ENCODE measurements around the gene IGFBP7. TPM values are rescaled to one million over a fixed set of nuclear protein-coding genes. Genes with fewer than 3 reads are reported as not detected.

Gene IGFBP7
- total RNA-seq, 1 experiment from 2014 or later = not detected

- no peak for TF ChIP-seq EZH2 (IDR thresholded peaks at IDR 0.05; ENCODE audit: borderline replicate concordance, low read depth, low read length, poor library complexity, severe bottlenecking)
- TF ChIP-seq, protein P1, sequence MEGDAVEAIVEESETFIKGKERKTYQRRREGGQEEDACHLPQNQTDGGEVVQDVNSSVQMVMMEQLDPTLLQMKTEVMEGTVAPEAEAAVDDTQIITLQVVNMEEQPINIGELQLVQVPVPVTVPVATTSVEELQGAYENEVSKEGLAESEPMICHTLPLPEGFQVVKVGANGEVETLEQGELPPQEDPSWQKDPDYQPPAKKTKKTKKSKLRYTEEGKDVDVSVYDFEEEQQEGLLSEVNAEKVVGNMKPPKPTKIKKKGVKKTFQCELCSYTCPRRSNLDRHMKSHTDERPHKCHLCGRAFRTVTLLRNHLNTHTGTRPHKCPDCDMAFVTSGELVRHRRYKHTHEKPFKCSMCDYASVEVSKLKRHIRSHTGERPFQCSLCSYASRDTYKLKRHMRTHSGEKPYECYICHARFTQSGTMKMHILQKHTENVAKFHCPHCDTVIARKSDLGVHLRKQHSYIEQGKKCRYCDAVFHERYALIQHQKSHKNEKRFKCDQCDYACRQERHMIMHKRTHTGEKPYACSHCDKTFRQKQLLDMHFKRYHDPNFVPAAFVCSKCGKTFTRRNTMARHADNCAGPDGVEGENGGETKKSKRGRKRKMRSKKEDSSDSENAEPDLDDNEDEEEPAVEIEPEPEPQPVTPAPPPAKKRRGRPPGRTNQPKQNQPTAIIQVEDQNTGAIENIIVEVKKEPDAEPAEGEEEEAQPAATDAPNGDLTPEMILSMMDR (conservative IDR thresholded peaks at IDR 0.05; ENCODE audit: low read depth, low read length) = no peak
- Histone ChIP-seq H3K9me3 (ENCODE audit: low read depth, low read length, poor library complexity, severe bottlenecking) (no peaks in the 10 kb centered on the region), H3K4me3 (ENCODE audit: low read depth, low read length, poor library complexity, severe bottlenecking) (no peak overlapping the region), H3K27me3 (replicated peaks; ENCODE audit: insufficient read depth, low read depth, low read length, poor library complexity) (no peaks in the 10 kb centered on the region), H3K36me3 (ENCODE audit: insufficient read depth, low read length, poor library complexity, severe bottlenecking) (no peaks in the 10 kb centered on the region), H3K27ac (ENCODE audit: low read depth, low read length, poor library complexity, severe bottlenecking) (no peak overlapping the region), H3K4me1 (ENCODE audit: insufficient read depth, low read length, poor library complexity, severe bottlenecking) (no peaks in the 10 kb centered on the region)
- no TSS peak for BruUV-seq (replicated peaks)
- ChIA-PET POLR2A (ENCODE audit: low non-redundant PET) (no interaction called here), CTCF (no interaction called here)
- DNase-seq (ENCODE audit: low spot score) = no peak
- intact Hi-C loops (cut with micrococcal nuclease; ENCODE audit: unreplicated experiment) = no loop called here
Measured at GRCh38 chr4:57151481-57151880, 41.3 kb upstream of the IGFBP7 start.

GRCh38 chr4:57149833-57150232, 39.6 kb upstream of the IGFBP7 start:
- no TSS peak for BruUV-seq (replicated peaks)
- Histone ChIP-seq H3K4me3 (ENCODE audit: low read depth, low read length, poor library complexity, severe bottlenecking) (no peak overlapping the region), H3K4me1 (ENCODE audit: insufficient read depth, low read length, poor library complexity, severe bottlenecking) (no peaks in the 10 kb centered on the region), H3K36me3 (ENCODE audit: insufficient read depth, low read length, poor library complexity, severe bottlenecking) (no peaks in the 10 kb centered on the region), H3K9me3 (ENCODE audit: low read depth, low read length, poor library complexity, severe bottlenecking) (no peaks in the 10 kb centered on the region), H3K27me3 (replicated peaks; ENCODE audit: insufficient read depth, low read depth, low read length, poor library complexity) (no peaks in the 10 kb centered on the region), H3K27ac (ENCODE audit: low read depth, low read length, poor library complexity, severe bottlenecking) (no peak overlapping the region)
- no peak for TF ChIP-seq EZH2 (IDR thresholded peaks at IDR 0.05; ENCODE audit: borderline replicate concordance, low read depth, low read length, poor library complexity, severe bottlenecking)
- TF ChIP-seq, protein P1 (conservative IDR thresholded peaks at IDR 0.05; ENCODE audit: low read depth, low read length) = no peak
- DNase-seq (ENCODE audit: low spot score) = no peak
- ChIA-PET CTCF (no interaction called here), POLR2A (ENCODE audit: low non-redundant PET) (no interaction called here)
- intact Hi-C loops (cut with micrococcal nuclease; ENCODE audit: unreplicated experiment) = no loop called here

DNA sequence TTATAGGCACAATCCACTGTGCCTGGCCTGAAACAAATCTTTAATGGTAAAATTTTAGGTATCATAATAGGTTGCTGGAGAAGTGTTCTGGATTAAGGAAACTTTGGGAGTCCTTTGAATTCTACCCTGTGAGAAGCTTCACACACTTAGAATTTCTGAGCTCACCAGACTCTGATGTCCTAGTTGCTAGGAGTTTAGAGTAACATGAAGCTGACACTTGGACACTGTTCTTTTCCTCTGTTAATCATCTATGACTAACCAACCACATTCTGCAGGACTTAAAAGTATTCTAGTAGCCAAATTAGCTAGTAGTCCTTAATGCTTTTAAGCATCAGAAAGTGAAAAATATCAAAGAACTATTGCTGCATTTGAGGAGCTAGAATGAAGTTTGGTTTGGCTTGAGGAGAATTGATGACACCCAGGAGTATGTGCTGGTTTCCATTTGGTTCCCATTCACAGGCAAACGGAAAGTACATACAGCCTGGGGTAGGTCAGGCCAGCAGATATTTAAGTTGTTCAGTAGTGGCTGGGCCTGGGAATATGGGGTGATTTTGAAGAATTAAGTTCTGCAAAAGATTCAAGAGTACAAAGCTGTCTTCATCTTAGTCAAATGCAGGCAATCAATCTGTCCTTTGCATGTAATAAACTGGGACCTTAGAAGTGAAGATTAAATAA, 38.8 kb upstream of the IGFBP7 start:
- intact Hi-C loops (cut with micrococcal nuclease; ENCODE audit: unreplicated experiment) = no loop called here
- no peak for DNase-seq (ENCODE audit: low spot score)
- Histone ChIP-seq H3K27me3 (replicated peaks; ENCODE audit: insufficient read depth, low read depth, low read length, poor library complexity) (no peaks in the 10 kb centered on the region), H3K9me3 (ENCODE audit: low read depth, low read length, poor library complexity, severe bottlenecking) (no peaks in the 10 kb centered on the region), H3K4me1 (ENCODE audit: insufficient read depth, low read length, poor library complexity, severe bottlenecking) (no peaks in the 10 kb centered on the region), H3K4me3 (ENCODE audit: low read depth, low read length, poor library complexity, severe bottlenecking) (no peak overlapping the region), H3K36me3 (ENCODE audit: insufficient read depth, low read length, poor library complexity, severe bottlenecking) (no peaks in the 10 kb centered on the region), H3K27ac (ENCODE audit: low read depth, low read length, poor library complexity, severe bottlenecking) (no peak overlapping the region)
- no peak for TF ChIP-seq EZH2 (IDR thresholded peaks at IDR 0.05; ENCODE audit: borderline replicate concordance, low read depth, low read length, poor library complexity, severe bottlenecking)
- TF ChIP-seq, protein P1 (conservative IDR thresholded peaks at IDR 0.05; ENCODE audit: low read depth, low read length) = no peak
- POLR2A ChIA-PET (ENCODE audit: low non-redundant PET) = no interaction called here
- BruUV-seq (replicated peaks) = no TSS peak
- CTCF ChIA-PET = no interaction called here

Data from A673 (cell line).